Trophoblast cell (in vitro differentiated cells and primary cell): ENCODE results near the gene SND1.

Source experiments
- DNase-seq, 2 donors: peaks; one replicate each; pipeline ENCODE4 v3.0.0-alpha.2; 2016
- H2AFZ ChIP-seq: 2 replicates; pipeline ENCODE4 v1.6.1; 2013; ENCODE audit warnings: low read length, moderate library complexity, mild to moderate bottlenecking; ENCODE audit not compliant: insufficient read depth, poor library complexity
- H2AK5ac ChIP-seq: 2 replicates; pipeline ENCODE4 v1.6.1; 2013; ENCODE audit warnings: mild to moderate bottlenecking, low read length
- H2BK120ac ChIP-seq: 2 replicates; pipeline ENCODE4 v1.6.1; 2013; ENCODE audit warnings: low read length, mild to moderate bottlenecking, moderate library complexity; ENCODE audit not compliant: insufficient read depth, poor library complexity
- H2BK12ac ChIP-seq: 2 replicates; pipeline ENCODE4 v1.6.1; 2013; ENCODE audit warnings: mild to moderate bottlenecking, low read length, moderate library complexity
- H2BK5ac ChIP-seq: 2 replicates; pipeline ENCODE4 v1.6.1; 2013; ENCODE audit warnings: low read length, low read depth, moderate library complexity, mild to moderate bottlenecking; ENCODE audit not compliant: poor library complexity
- H3K14ac ChIP-seq: 2 replicates; pipeline ENCODE4 v1.6.1; 2013; ENCODE audit warnings: mild to moderate bottlenecking, low read length
- H3K18ac ChIP-seq: 2 replicates; pipeline ENCODE4 v1.6.1; 2013; ENCODE audit warnings: mild to moderate bottlenecking, low read length
- H3K23ac ChIP-seq: 2 replicates; pipeline ENCODE4 v1.6.1; 2013; ENCODE audit warnings: low read length
- H3K27ac ChIP-seq: 2 replicates; pipeline ENCODE4 v1.5.1; 2013; ENCODE audit warnings: low read depth, mild to moderate bottlenecking, inconsistent platforms, low read length, moderate library complexity
- H3K27me3 ChIP-seq: 2 replicates; pipeline ENCODE4 v1.6.1; 2013; ENCODE audit warnings: inconsistent platforms, mild to moderate bottlenecking, low read length, moderate library complexity; ENCODE audit not compliant: insufficient read depth
- H3K36me3 ChIP-seq, 2 experiments: 1 replicate in 1 of 2; 2 replicates in 1 of 2; pipeline ENCODE4 v1.6.1; 2013; ENCODE audit warnings: low read length in 2 of 2, mild to moderate bottlenecking in 2 of 2, moderate library complexity in 1 of 2; ENCODE audit not compliant: insufficient read depth in 2 of 2, control insufficient read depth in 1 of 2
- H3K4ac ChIP-seq: 2 replicates; pipeline ENCODE4 v1.6.1; 2013; ENCODE audit warnings: low read depth, mild to moderate bottlenecking, low read length, moderate library complexity
- H3K4me1 ChIP-seq, 2 experiments: 1 replicate in 1 of 2; 2 replicates in 1 of 2; pipeline ENCODE4 v1.6.1; 2013; ENCODE audit warnings: low read length in 2 of 2, mild to moderate bottlenecking in 2 of 2, moderate library complexity in 1 of 2; ENCODE audit not compliant: insufficient read depth in 2 of 2, control insufficient read depth in 1 of 2
- H3K4me2 ChIP-seq: 2 replicates; pipeline ENCODE4 v1.6.1; 2013; ENCODE audit warnings: inconsistent platforms, mild to moderate bottlenecking, low read length, moderate library complexity
- H3K4me3 ChIP-seq: 2 replicates; pipeline ENCODE4 v1.5.1; 2013; ENCODE audit warnings: mild to moderate bottlenecking, low read depth, low read length, inconsistent platforms
- H3K79me1 ChIP-seq: one replicate; pipeline ENCODE4 v1.6.1; 2013; ENCODE audit warnings: low read length
- H3K79me2 ChIP-seq: 2 replicates; pipeline ENCODE4 v1.6.1; 2013; ENCODE audit warnings: low read length, mild to moderate bottlenecking; ENCODE audit not compliant: control insufficient read depth, insufficient read depth, poor library complexity
- H3K9ac ChIP-seq: 2 replicates; pipeline ENCODE4 v1.6.1; 2013; ENCODE audit warnings: mild to moderate bottlenecking, low read length
- H3K9me3 ChIP-seq: 2 replicates; pipeline ENCODE4 v1.6.1; 2013; ENCODE audit warnings: low read depth, mild to moderate bottlenecking, control low read depth, inconsistent platforms, low read length; ENCODE audit not compliant: insufficient read depth
- H4K12ac ChIP-seq: 2 replicates; pipeline ENCODE4 v1.6.1; 2013; ENCODE audit warnings: low read depth, mild to moderate bottlenecking, low read length, moderate library complexity
- H4K8ac ChIP-seq: 2 replicates; pipeline ENCODE4 v1.6.1; 2013; ENCODE audit warnings: low read depth, mild to moderate bottlenecking, low read length, moderate library complexity
- H4K91ac ChIP-seq: one replicate; pipeline ENCODE4 v1.6.1; 2013; ENCODE audit warnings: low read depth, mild to moderate bottlenecking, low read length, moderate library complexity
- WGBS: extraction: QIAGEN DNeasy Blood & Tissue Kit; methylation state at CpG from one replicate; pipeline ENCODE4 v1.1.7; 2013; ENCODE audit warnings: missing lambda C conversion rate; ENCODE audit not compliant: insufficient read length, insufficient coverage; ENCODE audit errors: extremely low coverage; 5-methylcytosine and 5-hydroxymethylcytosine counted together

Gene SND1

DNA sequence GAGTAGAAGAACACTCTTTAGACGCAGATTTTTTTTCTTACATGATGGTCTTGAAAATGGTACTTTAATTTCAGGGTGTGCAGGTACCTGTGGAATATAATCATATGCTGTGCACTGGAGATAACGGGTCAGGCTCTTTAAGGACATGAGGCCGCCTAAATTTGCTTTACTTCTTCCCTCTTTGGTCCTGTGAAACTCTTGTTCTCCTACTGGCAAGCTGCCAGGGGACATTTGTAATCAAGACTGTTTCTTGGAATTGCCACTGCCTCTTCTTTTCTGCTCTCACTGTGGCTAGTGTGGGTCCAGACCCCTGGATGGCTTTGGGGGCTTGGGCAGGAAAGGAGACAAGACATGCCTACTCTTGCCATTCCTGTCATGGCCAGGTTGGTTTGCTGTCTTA lies 146.0 kb downstream of the SND1 start:
- Histone ChIP-seq H4K12ac (no peak overlapping the region), H3K36me3 (peaks cover 0 to 5% of the 10 kb centered on the region in 2 experiments), H2BK5ac (no peak overlapping the region), H3K9ac (no peak overlapping the region), H3K79me1 (no peaks in the 10 kb centered on the region), H2BK120ac (no peak overlapping the region), H3K9me3 (no peaks in the 10 kb centered on the region), H3K4me3 (no peak overlapping the region), H3K14ac (no peak overlapping the region), H3K27me3 (no peaks in the 10 kb centered on the region), H3K79me2 (no peaks in the 10 kb centered on the region), H2AFZ (no peak overlapping the region), H4K8ac (no peak overlapping the region), H3K4me1 (no peaks in the 10 kb centered on the region), H3K4me2 (no peak overlapping the region), H3K4ac (peak overlapping the region; percentile 58), H4K91ac (no peak overlapping the region), H3K18ac (peak overlapping the region; percentile 40), H3K23ac (no peak overlapping the region), H2BK12ac (no peak overlapping the region), H2AK5ac (no peak overlapping the region), H3K27ac (no peak overlapping the region)
- no peak for DNase-seq
- WGBS: no CpG with 5 or more reads among the region's 3 CpGs

DNA sequence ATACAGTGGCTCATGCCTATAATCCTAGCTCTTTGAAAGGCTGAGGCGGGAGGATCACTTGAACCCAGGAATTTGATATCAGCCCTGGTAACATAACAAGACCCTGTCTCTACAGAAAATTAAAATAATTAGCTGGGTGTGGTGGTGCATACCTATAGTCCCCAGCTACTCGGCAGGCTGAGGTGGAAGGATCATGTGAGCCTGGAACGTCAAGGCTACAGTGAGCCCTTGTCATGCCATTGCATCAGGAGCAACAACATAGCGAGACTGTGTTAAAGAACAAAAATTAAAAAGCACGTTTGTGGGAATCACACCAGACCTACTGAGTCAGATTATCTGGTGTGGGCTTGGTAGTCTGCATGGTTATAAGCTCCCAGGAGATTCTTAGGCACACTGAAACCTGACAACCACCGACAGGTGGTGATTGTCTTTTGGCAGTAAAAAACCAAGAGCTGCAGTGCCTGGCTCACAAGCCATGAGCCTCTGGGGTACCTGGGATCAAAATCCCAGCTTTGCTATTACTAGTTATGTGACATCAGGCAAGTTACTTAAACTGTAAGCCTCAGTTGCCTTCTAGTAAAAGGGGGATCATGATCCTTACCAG lies 146.9 kb downstream of the SND1 start:
- no peak overlapping the region for H3K23ac ChIP-seq
- H3K18ac ChIP-seq: no peak overlapping the region
- no peaks in the 10 kb centered on the region for H3K79me1 ChIP-seq
- H2BK5ac ChIP-seq: no peak overlapping the region
- H2BK12ac ChIP-seq: no peak overlapping the region
- H3K4me3 ChIP-seq: no peak overlapping the region
- no peaks in the 10 kb centered on the region for H3K4me1 ChIP-seq
- no peak overlapping the region for H3K27ac ChIP-seq
- no peaks in the 10 kb centered on the region for H3K27me3 ChIP-seq
- H4K12ac ChIP-seq: no peak overlapping the region
- H4K91ac ChIP-seq: no peak overlapping the region
- no peaks in the 10 kb centered on the region for H3K79me2 ChIP-seq
- H3K4me2 ChIP-seq: no peak overlapping the region
- DNase-seq: no peak
- no peak overlapping the region for H3K14ac ChIP-seq
- H3K36me3 ChIP-seq: peaks cover 0 to 5% of the 10 kb centered on the region in 2 experiments
- H2BK120ac ChIP-seq: no peak overlapping the region
- H2AK5ac ChIP-seq: no peak overlapping the region
- H3K4ac ChIP-seq: no peak overlapping the region
- H3K9ac ChIP-seq: no peak overlapping the region
- no peaks in the 10 kb centered on the region for H3K9me3 ChIP-seq
- H4K8ac ChIP-seq: no peak overlapping the region
- H2AFZ ChIP-seq: no peak overlapping the region
- no CpG with 5 or more reads among the region's 6 CpGs for WGBS

DNA sequence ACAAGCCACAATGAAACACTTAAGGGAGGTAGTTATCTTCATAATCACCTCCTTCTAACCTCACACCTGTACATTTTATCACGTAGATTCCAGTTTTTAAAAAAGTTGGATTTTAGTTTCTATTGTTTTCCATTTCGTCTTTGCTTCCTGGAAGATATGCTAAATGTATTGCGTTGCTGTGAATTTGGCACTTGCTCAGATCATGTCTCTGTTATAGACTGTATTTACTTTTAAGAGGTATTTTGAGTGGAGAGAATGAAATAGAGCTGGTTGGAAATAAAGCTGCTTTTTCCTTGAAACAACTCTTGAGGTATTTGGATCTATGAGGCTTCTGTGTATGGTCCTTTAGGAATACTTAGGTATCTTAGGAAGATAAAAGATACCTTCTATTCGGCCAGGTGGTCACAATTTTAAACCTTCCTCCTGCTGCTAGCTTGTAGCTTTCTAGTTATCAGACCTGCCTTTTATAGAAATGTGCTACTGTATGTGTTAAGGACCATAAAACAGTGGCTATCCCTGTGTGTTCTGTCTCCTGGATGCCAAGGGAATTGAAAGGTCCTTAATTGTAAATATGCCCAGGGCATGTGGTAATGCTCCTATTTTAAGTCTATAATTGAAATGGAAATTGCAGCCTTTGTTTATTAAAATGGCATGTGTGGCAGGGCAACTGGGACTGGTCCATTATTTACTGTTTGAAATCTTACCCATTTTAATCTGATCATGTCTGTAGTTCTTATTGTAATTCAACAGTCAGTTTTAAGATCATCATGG lies 147.7 kb downstream of the SND1 start:
- no peak overlapping the region for H4K8ac ChIP-seq

DNA sequence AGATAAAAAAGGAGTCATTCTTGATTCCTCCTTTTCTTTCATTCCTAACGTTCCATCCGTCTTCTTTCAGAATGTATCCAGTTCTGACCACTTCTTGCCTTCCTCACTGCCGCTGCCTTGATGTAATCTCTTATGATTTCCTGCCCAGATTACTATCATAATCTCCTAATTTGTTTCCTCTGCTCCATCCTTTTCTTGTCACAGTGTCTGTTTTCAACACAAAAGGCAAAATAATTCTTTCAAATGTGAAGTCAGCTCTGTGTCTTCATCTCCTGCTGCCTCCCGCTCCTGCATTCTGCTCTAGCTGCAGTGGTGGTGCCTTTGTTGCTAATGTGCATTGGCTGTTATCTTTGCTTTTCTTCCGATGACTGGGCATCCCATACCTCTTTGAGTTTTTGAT lies 150.9 kb downstream of the SND1 start:
- Histone ChIP-seq H3K14ac (no peak overlapping the region), H3K4ac (no peak overlapping the region), H3K27ac (no peak overlapping the region), H3K23ac (no peak overlapping the region), H4K91ac (no peak overlapping the region), H2BK12ac (no peak overlapping the region), H4K8ac (no peak overlapping the region), H3K4me1 (peaks cover 0 to 3% of the 10 kb centered on the region in 2 experiments), H3K9ac (no peak overlapping the region), H3K18ac (no peak overlapping the region), H3K4me2 (no peak overlapping the region), H2AK5ac (no peak overlapping the region), H2BK120ac (no peak overlapping the region), H3K36me3 (peaks cover 0 to 7% of the 10 kb centered on the region in 2 experiments), H4K12ac (no peak overlapping the region), H2AFZ (no peak overlapping the region), H3K79me2 (no peaks in the 10 kb centered on the region), H2BK5ac (no peak overlapping the region), H3K9me3 (no peaks in the 10 kb centered on the region), H3K79me1 (no peaks in the 10 kb centered on the region), H3K27me3 (no peaks in the 10 kb centered on the region), H3K4me3 (no peak overlapping the region)
- WGBS: no CpG with 5 or more reads among the region's 5 CpGs
- DNase-seq: peak in 1 of 2 donors; percentile 13

More for the DNA sequence above, 147.7 kb downstream of the SND1 start:
- H3K14ac ChIP-seq: no peak overlapping the region
- H2BK12ac ChIP-seq: no peak overlapping the region
- H2BK5ac ChIP-seq: no peak overlapping the region
- H3K9ac ChIP-seq: no peak overlapping the region
- WGBS: no CpG with 5 or more reads among the region's 4 CpGs
- H3K4me1 ChIP-seq: no peaks in the 10 kb centered on the region
- H3K4me2 ChIP-seq: no peak overlapping the region
- no peak overlapping the region for H3K4me3 ChIP-seq
- H3K79me2 ChIP-seq: no peaks in the 10 kb centered on the region
- no peak for DNase-seq
- no peak overlapping the region for H4K12ac ChIP-seq
- no peak overlapping the region for H3K27ac ChIP-seq
- no peak overlapping the region for H2BK120ac ChIP-seq
- no peaks in the 10 kb centered on the region for H3K9me3 ChIP-seq
- no peak overlapping the region for H4K91ac ChIP-seq
- no peak overlapping the region for H3K23ac ChIP-seq
- no peaks in the 10 kb centered on the region for H3K27me3 ChIP-seq
- H2AFZ ChIP-seq: no peak overlapping the region
- no peak overlapping the region for H3K18ac ChIP-seq
- no peak overlapping the region for H2AK5ac ChIP-seq
- H3K36me3 ChIP-seq: peaks cover 0 to 5% of the 10 kb centered on the region in 2 experiments
- no peaks in the 10 kb centered on the region for H3K79me1 ChIP-seq
- H3K4ac ChIP-seq: no peak overlapping the region
